WTC11 (cell line): ENCODE data around the gene REPIN1. TPM values are rescaled to one million over a fixed set of nuclear protein-coding genes. Genes with fewer than 3 reads are reported as not detected.

ENCODE experiments used
- ATAC-seq: fragments of 200-7000 bp; cut with Tn5 transposase; 2 replicates; pipeline ENCODE4 v1.10.0; 2021; ENCODE audit warnings: mild to moderate bottlenecking, moderate library complexity
- CTCF ChIA-PET: fragments of 300-600 bp; sonication (Branson Sonifier 250); formaldehyde crosslinking; loops from one replicate; lab custom pipeline; 2021; ENCODE audit warnings: antibody characterized with exemption; lab: Charles Lee
- POLR2A ChIA-PET: fragments of 350-600 bp; sonication (Branson Sonifier 250); formaldehyde crosslinking; loops from one replicate; lab custom pipeline; 2021; ENCODE audit warnings: antibody characterized with exemption; lab: Charles Lee
- DNase-seq: peaks from one replicate; pipeline ENCODE4 v3.0.0; 2021; ENCODE audit warnings: low spot score
- H3K27ac Mint-ChIP-seq: 2 replicates; pipeline ENCODE4 v1.8.0; 2021; ENCODE audit warnings: mixed read lengths
- H3K27me3 Mint-ChIP-seq: 2 replicates; pipeline ENCODE4 v1.8.0; 2021; ENCODE audit warnings: low read depth, mild to moderate bottlenecking, moderate library complexity, mixed read lengths
- H3K36me3 Mint-ChIP-seq: 2 replicates; pipeline ENCODE4 v1.8.0; 2021; ENCODE audit warnings: mixed read lengths
- H3K4me1 Mint-ChIP-seq: 2 replicates; pipeline ENCODE4 v1.8.0; 2022; ENCODE audit warnings: mixed read lengths
- H3K4me3 Mint-ChIP-seq: 2 replicates; pipeline ENCODE4 v1.8.0; 2021; ENCODE audit warnings: mild to moderate bottlenecking, moderate library complexity, mixed read lengths
- H3K9me3 Mint-ChIP-seq: 2 replicates; pipeline ENCODE4 v1.8.0; 2021; ENCODE audit warnings: mixed read lengths
- ATF2 ChIP-seq: sonication (generic); formaldehyde crosslinking; IDR thresholded peaks from 2 replicates; pipeline ENCODE4 v1.8.1; 2022; ENCODE audit warnings: low read depth, missing genetic modification reagents, borderline replicate concordance
- CDX4 ChIP-seq: fragments of 250-450 bp; sonication (Bioruptor Pico); IDR thresholded peaks from 2 replicates; pipeline ENCODE4 v1.9.0; 2021; ENCODE audit warnings: moderate library complexity, mild to moderate bottlenecking, inconsistent platforms, borderline replicate concordance
- CTCF ChIP-seq: fragments of 200-600 bp; IDR thresholded peaks from 2 replicates; pipeline ENCODE4 v1.8.0; 2022; ENCODE audit warnings: antibody characterized with exemption
- E2F5 ChIP-seq: sonication (generic); formaldehyde crosslinking; IDR thresholded peaks from 2 replicates; pipeline ENCODE4 v1.8.1; 2022; ENCODE audit warnings: mild to moderate bottlenecking, moderate library complexity, missing genetic modification reagents
- ETV6 ChIP-seq: sonication (generic); formaldehyde crosslinking; IDR thresholded peaks from 2 replicates; pipeline ENCODE4 v1.8.1; 2022; ENCODE audit warnings: mild to moderate bottlenecking, missing genetic modification reagents
- FOXK1 ChIP-seq: sonication (generic); formaldehyde crosslinking; IDR thresholded peaks from 2 replicates; pipeline ENCODE4 v1.8.0; 2022; ENCODE audit warnings: mild to moderate bottlenecking, moderate library complexity, missing genetic modification reagents
- FOXP1 ChIP-seq: sonication (generic); formaldehyde crosslinking; IDR thresholded peaks from 2 replicates; pipeline ENCODE4 v1.8.0; 2022; ENCODE audit warnings: missing genetic modification reagents, mild to moderate bottlenecking, moderate library complexity, borderline replicate concordance
- GRHL2 ChIP-seq: fragments of 250-450 bp; sonication (Bioruptor Pico); IDR thresholded peaks from 2 replicates; pipeline ENCODE4 v1.8.0; 2022; ENCODE audit warnings: mild to moderate bottlenecking, moderate library complexity; ENCODE audit not compliant: insufficient replicate concordance, severe bottlenecking
- IRF1 ChIP-seq: sonication (generic); formaldehyde crosslinking; IDR thresholded peaks from 2 replicates; pipeline ENCODE4 v1.8.0; 2023; ENCODE audit warnings: missing genetic modification reagents
- MYBL2 ChIP-seq: sonication (generic); formaldehyde crosslinking; IDR thresholded peaks from 2 replicates; pipeline ENCODE4 v1.8.1; 2023; ENCODE audit warnings: mild to moderate bottlenecking, moderate library complexity, missing genetic modification reagents
- PREB ChIP-seq: sonication (generic); formaldehyde crosslinking; IDR thresholded peaks from 2 replicates; pipeline ENCODE4 v1.8.1; 2022; ENCODE audit warnings: mild to moderate bottlenecking, missing genetic modification reagents, moderate library complexity, borderline replicate concordance
- SOX15 ChIP-seq: fragments of 250-450 bp; sonication (Bioruptor Pico); IDR thresholded peaks from 2 replicates; pipeline ENCODE4 v1.9.0; 2021; ENCODE audit warnings: mild to moderate bottlenecking
- ZNF263 ChIP-seq: sonication (generic); formaldehyde crosslinking; IDR thresholded peaks from 2 replicates; pipeline ENCODE4 v1.8.1; 2022; ENCODE audit warnings: low read depth, mild to moderate bottlenecking, moderate library complexity, missing genetic modification reagents
- ZNF281 ChIP-seq: sonication (generic); formaldehyde crosslinking; IDR thresholded peaks from 2 replicates; pipeline ENCODE4 v1.8.0; 2023; ENCODE audit warnings: mild to moderate bottlenecking, missing genetic modification reagents
- ZNF671 ChIP-seq: fragments of 250-450 bp; sonication (Bioruptor Pico); IDR thresholded peaks from 2 replicates; pipeline ENCODE4 v1.8.0; 2021; ENCODE audit warnings: mild to moderate bottlenecking
- total RNA-seq: library from RNA; stranded (reverse); gene quantifications from 3 replicates; pipeline ENCODE4 v1.2.3, GENCODE V29; 2021

The REPIN1 gene
- total RNA-seq, 1 experiment from 2014 or later, result 130 TPM

- TF ChIP-seq GRHL2 (CRISPR knock-in tag) (no peak), SOX15 (CRISPR knock-in tag) (no peak)
These were observed 30.9 kb downstream of the REPIN1 start (continued) for GRCh38 chr7:150399421-150400007.

GRCh38 chr7:150400008-150400787, 31.6 kb downstream of the REPIN1 start:
- H3K4me3 Mint-ChIP-seq, result peak overlapping the region; percentile 25; the same call in 1 of the 2 replicates
- POLR2A ChIA-PET, result interaction anchor here (0.6 to 2.6 kb wide), 4 partner anchors 14 to 45 kb away, joined by 3 to 29 read pairs (median 4); partner anchors contain the start of gene REPIN1
- H3K4me1 Mint-ChIP-seq, result peaks cover 78% of the 10 kb centered on the region

More at GRCh38 chr7:150400008-150400787, 31.6 kb downstream of the REPIN1 start:
- H3K27ac Mint-ChIP-seq, result peak overlapping the region; percentile 99
- TF ChIP-seq ZNF263 (no peak), CTCF (no peak), E2F5 (CRISPR knock-in tag) (no peak), MYBL2 (no peak), PREB (no peak), FOXK1 (CRISPR knock-in tag) (no peak), IRF1 (CRISPR knock-in tag) (no peak), ETV6 (CRISPR knock-in tag) (no peak), ATF2 (CRISPR knock-in tag) (no peak), CDX4 (CRISPR knock-in tag) (no peak), FOXP1 (CRISPR knock-in tag) (no peak), ZNF671 (CRISPR knock-in tag) (no peak), ZNF281 (CRISPR knock-in tag) (no peak)
- no peaks in the 10 kb centered on the region for H3K9me3 Mint-ChIP-seq
- no peaks in the 10 kb centered on the region for H3K27me3 Mint-ChIP-seq
- H3K36me3 Mint-ChIP-seq, result peaks cover 18% of the 10 kb centered on the region
- ATAC-seq (no peak), DNase-seq (peak; percentile 10)
- CTCF ChIA-PET, result interaction anchor here (0.9 to 4.5 kb wide), 4 partner anchors 12 to 22 kb away, joined by 3 to 33 read pairs (median 7); no protein-coding TSS in a partner anchor
